ENCODE measurements around the gene USP46. TPM values are rescaled to one million over a fixed set of nuclear protein-coding genes. Genes with fewer than 3 reads are reported as not detected.

Gene USP46
- total RNA-seq, 2 donors from 2014 or later = 42.0 to 42.9 TPM

GRCh38 chr4:52618795-52619590 lies 40.1 kb downstream of the USP46 start:
- H3K36me3 ChIP-seq (ENCODE audit: control insufficient read depth, insufficient read depth, low read length) = peaks cover 27% of the 10 kb centered on the region
- no peak overlapping the region for H3K27ac ChIP-seq (ENCODE audit: low read depth, low read length)
- H3K4me1 ChIP-seq (ENCODE audit: control insufficient read depth, insufficient read depth, low read length) = peaks cover 3% of the 10 kb centered on the region
- Mint-ChIP-seq H3K27me3 (ENCODE audit: insufficient read depth) (no peaks in the 10 kb centered on the region), H3K4me3 (no peak overlapping the region), H3K4me1 (peaks cover 24% of the 10 kb centered on the region), H3K27ac (peak overlapping the region; percentile 64), H3K36me3 (ENCODE audit: low read depth) (peaks cover 33% of the 10 kb centered on the region), H3K9me3 (no peaks in the 10 kb centered on the region)
- 94% methylated on average over 3 of the region's 3 CpGs; no CpG with 5 or more reads in 1 of the 2 experiments for WGBS, 2 experiments (ENCODE audit: insufficient coverage in 1 of 2, insufficient read length in 1 of 2)
- no peak overlapping the region for H3K9ac ChIP-seq (ENCODE audit: extremely low read depth, low read length, poor library complexity, severe bottlenecking)
- peaks cover 7% of the 10 kb centered on the region for H3K9me3 ChIP-seq (ENCODE audit: control insufficient read depth, low read length)
- no peak overlapping the region for H3K4me3 ChIP-seq (ENCODE audit: low read length)
- no peaks in the 10 kb centered on the region for H3K27me3 ChIP-seq (ENCODE audit: control insufficient read depth, insufficient read depth, low read length, poor library complexity, severe bottlenecking)
- DNase-seq = no peak
- no peak for TF ChIP-seq CTCF (conservative IDR thresholded peaks at IDR 0.05)

- Mint-ChIP-seq H3K4me1 (peaks cover 24% of the 10 kb centered on the region), H3K9me3 (no peaks in the 10 kb centered on the region), H3K4me3 (no peak overlapping the region), H3K27ac (no peak overlapping the region), H3K27me3 (ENCODE audit: insufficient read depth) (no peaks in the 10 kb centered on the region), H3K36me3 (ENCODE audit: low read depth) (peaks cover 36% of the 10 kb centered on the region)
- Histone ChIP-seq H3K4me1 (ENCODE audit: control insufficient read depth, insufficient read depth, low read length) (peaks cover 3% of the 10 kb centered on the region), H3K27me3 (ENCODE audit: control insufficient read depth, insufficient read depth, low read length, poor library complexity, severe bottlenecking) (no peaks in the 10 kb centered on the region), H3K4me3 (ENCODE audit: low read length) (no peak overlapping the region), H3K9me3 (ENCODE audit: control insufficient read depth, low read length) (peaks cover 7% of the 10 kb centered on the region), H3K36me3 (ENCODE audit: control insufficient read depth, insufficient read depth, low read length) (peaks cover 32% of the 10 kb centered on the region), H3K9ac (ENCODE audit: extremely low read depth, low read length, poor library complexity, severe bottlenecking) (no peak overlapping the region), H3K27ac (ENCODE audit: low read depth, low read length) (no peak overlapping the region)
- 82% methylated on average over 3 of the region's 3 CpGs; no CpG with 5 or more reads in 1 of the 2 experiments for WGBS, 2 experiments (ENCODE audit: insufficient coverage in 1 of 2, insufficient read length in 1 of 2)
- DNase-seq = no peak
- TF ChIP-seq CTCF (conservative IDR thresholded peaks at IDR 0.05) = no peak
Measured at GRCh38 chr4:52617336-52618020, 41.6 kb downstream of the USP46 start.

GRCh38 chr4:52614241-52614640 lies 44.9 kb downstream of the USP46 start:
- Histone ChIP-seq H3K9ac (ENCODE audit: extremely low read depth, low read length, poor library complexity, severe bottlenecking) (no peak overlapping the region), H3K36me3 (ENCODE audit: control insufficient read depth, insufficient read depth, low read length) (peaks cover 50% of the 10 kb centered on the region), H3K27me3 (ENCODE audit: control insufficient read depth, insufficient read depth, low read length, poor library complexity, severe bottlenecking) (no peaks in the 10 kb centered on the region), H3K4me1 (ENCODE audit: control insufficient read depth, insufficient read depth, low read length) (peaks cover 1% of the 10 kb centered on the region), H3K4me3 (ENCODE audit: low read length) (no peak overlapping the region), H3K9me3 (ENCODE audit: control insufficient read depth, low read length) (peaks cover 13% of the 10 kb centered on the region), H3K27ac (ENCODE audit: low read depth, low read length) (no peak overlapping the region)
- DNase-seq = no peak
- H3K4me3 Mint-ChIP-seq = no peak overlapping the region
- peaks cover 49% of the 10 kb centered on the region for H3K36me3 Mint-ChIP-seq (ENCODE audit: low read depth)
- H3K27ac Mint-ChIP-seq = no peak overlapping the region
- H3K27me3 Mint-ChIP-seq (ENCODE audit: insufficient read depth) = no peaks in the 10 kb centered on the region
- H3K4me1 Mint-ChIP-seq = peaks cover 13% of the 10 kb centered on the region
- TF ChIP-seq CTCF (conservative IDR thresholded peaks at IDR 0.05) = no peak
- H3K9me3 Mint-ChIP-seq = no peaks in the 10 kb centered on the region
- 91% methylated on average over 1 of the region's 1 CpG; no CpG with 5 or more reads in 1 of the 2 experiments for WGBS, 2 experiments (ENCODE audit: insufficient coverage in 1 of 2, insufficient read length in 1 of 2)
